ENCODE data around the gene DLG2. TPM values are rescaled to one million over a fixed set of nuclear protein-coding genes. Genes with fewer than 3 reads are reported as not detected.

DLG2 gene
- total and polyA plus RNA-seq, 9 of the 15 experiments (the other 6 are each of a cell fraction or from before 2014, with no cell fraction given), result 0.52 to 1.6 (median 0.95) TPM

GRCh38 chr11:83819931-83820549 lies 1807.1 kb downstream of the DLG2 start (continued):
- TF ChIP-seq PBX2 (CRISPR knock-in tag; IDR thresholded peaks at IDR 0.05; ENCODE audit: low read depth) (no peak), PBX2 (tag; conservative IDR thresholded peaks at IDR 0.05; ENCODE audit: low read depth) (peak; percentile 26; the same call in 1 of the 2 replicates), TEAD1 (CRISPR knock-in tag; IDR thresholded peaks at IDR 0.05) (peak in 1 of 2 experiments; percentile 13; a peak in 1 of 4 replicates), NFIC (IDR thresholded peaks at IDR 0.05) (peak; percentile 67), PKNOX1 (IDR thresholded peaks at IDR 0.05) (peak; percentile 23; the same call in 1 of the 2 replicates), PRDM10 (IDR thresholded peaks at IDR 0.05; ENCODE audit: partially characterized antibody) (no peak), RB1 (IDR thresholded peaks at IDR 0.05; ENCODE audit: low read depth) (no peak), DEAF1 (CRISPR knock-in tag; IDR thresholded peaks at IDR 0.05) (peak; percentile 79), ARID3A (IDR thresholded peaks at IDR 0.05; ENCODE audit: borderline replicate concordance, low read depth, low read length) (0 out of 2 replicates have a peak, but pooled peaks have one; percentile 23)

All from K562 (cell line).